Body of pancreas (tissue), 4 donors: Measurements from ENCODE around the gene CCM2. TPM values are rescaled to one million over a fixed set of nuclear protein-coding genes. Genes with fewer than 3 reads are reported as not detected.
A peak's percentile ranks its signal among the peaks of the same experiment; 100 is the strongest.

Experiments
- ATAC-seq: fragments of 150-250 bp; one replicate; pipeline ENCODE4 v1.9.1; 2016
- DNase-seq, 4 donors: peaks; one replicate each; pipeline ENCODE4 v3.0.0-alpha.2; 2019
- H3K27ac ChIP-seq, 4 donors: fragments of 200-600 bp; sonication (generic); 1 replicate in 3 of 4; 2 replicates in 1 of 4; pipeline versions ENCODE4 v1.5.1 to v1.6.1; 2016 to 2019; ENCODE audit warnings: mild to moderate bottlenecking in 1 of 4, mixed read lengths in 1 of 4, moderate library complexity in 1 of 4
- H3K27me3 ChIP-seq, 2 donors: fragments of 200-600 bp; sonication (generic); one replicate each; pipeline ENCODE4 v1.6.0; 2016; ENCODE audit warnings: mild to moderate bottlenecking in 1 of 2
- H3K36me3 ChIP-seq, 2 donors: fragments of 200-600 bp; sonication (generic); replicated peaks in 1 of 2; 2 replicates each; pipeline ENCODE4 v1.5.1; 2016; ENCODE audit warnings: low read depth in 2 of 2; ENCODE audit not compliant: insufficient read depth in 1 of 2
- H3K4me1 ChIP-seq: fragments of 200-600 bp; sonication (generic); one replicate; pipeline ENCODE4 v1.6.0; 2016
- H3K4me3 ChIP-seq, 2 donors: fragments of 200-600 bp; sonication (generic); 1 replicate in 1 of 2; 2 replicates in 1 of 2; pipeline ENCODE4 v1.5.1; 2016 to 2019
- H3K9me3 ChIP-seq, 3 donors: fragments of 200-600 bp; sonication (generic); 1 replicate in 2 of 3; 2 replicates in 1 of 3; pipeline ENCODE4 v1.5.1; 2016
- CTCF ChIP-seq, 7 experiments: fragments of 450-650 bp in 4 of 7; fragments of 200-600 bp in 3 of 7; sonication (generic) in 3 of 7; IDR thresholded peaks; one replicate each; pipeline ENCODE4 v1.5.1; 2016 to 2019; ENCODE audit warnings: antibody characterized with exemption in 7 of 7
- POLR2A ChIP-seq, 3 donors: fragments of 450-650 bp; IDR thresholded peaks; one replicate each; pipeline ENCODE4 v1.6.1; 2016; ENCODE audit warnings: antibody characterized with exemption in 3 of 3, mild to moderate bottlenecking in 2 of 3
- WGBS, 2 donors: methylation state at CpG; one replicate each; pipeline ENCODE4 v1.1.5; 2017; 5-methylcytosine and 5-hydroxymethylcytosine counted together
- intact Hi-C: fragments of 100-400 bp; cut with DNase I; formaldehyde crosslinking; loops from one replicate; pipeline ENCODE4 v1.15.1; 2023
- total RNA-seq, 2 donors: library from RNA; depleted of rRNA; stranded (reverse); fragments of >200 nt; gene quantifications; one replicate each; pipeline ENCODE4 v1.1.0, GENCODE V29; 2016

CCM2 gene
- total RNA-seq, 2 donors from 2014 or later: 19.4 to 22.3 TPM

DNA sequence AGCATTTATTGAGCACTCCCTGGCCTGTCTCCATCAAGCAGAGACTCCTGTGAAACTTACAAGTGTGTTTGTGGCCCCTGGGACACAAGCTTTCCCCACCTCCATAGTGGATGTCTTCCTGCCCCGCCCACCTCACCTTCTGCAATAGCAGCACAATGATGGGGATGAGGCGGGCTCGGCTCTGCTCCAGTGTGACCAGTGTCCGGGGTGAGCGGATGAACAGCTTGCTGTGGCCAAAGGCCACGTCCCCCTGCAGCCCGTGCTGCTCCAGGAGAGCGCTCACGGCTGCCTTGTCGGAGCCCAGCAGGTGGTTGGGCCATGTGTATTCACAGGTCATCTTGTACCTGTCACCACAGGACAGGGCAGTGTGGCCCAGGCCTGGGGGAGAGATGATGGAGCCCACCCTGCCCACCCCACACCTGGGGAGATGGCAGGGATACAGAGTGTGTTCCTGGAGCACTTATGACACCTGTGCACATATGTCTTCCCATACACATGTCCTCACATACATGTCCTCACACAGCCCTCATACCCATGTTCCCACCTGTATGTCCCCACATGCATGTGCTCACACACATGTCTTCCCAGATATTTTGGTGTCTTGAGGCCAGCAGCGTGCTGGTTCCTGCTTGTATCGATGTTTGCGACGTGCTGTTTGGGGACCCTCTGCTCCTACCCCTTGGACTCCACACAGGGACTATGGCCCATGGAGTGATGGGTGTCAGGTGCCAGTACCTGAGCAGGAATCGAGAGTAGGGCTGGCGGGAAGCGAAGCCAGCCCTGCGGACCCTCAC is 33.9 kb upstream of the CCM2 start:
- H3K9me3 ChIP-seq: no peaks in the 10 kb centered on the region
- 83 to 84% methylated on average over 15 to 16 of the region's 18 CpGs for WGBS, 2 donors
- no peak overlapping the region for H3K4me3 ChIP-seq
- peaks cover 0 to 3% of the 10 kb centered on the region in 2 donors for H3K27me3 ChIP-seq
- no peak overlapping the region for H3K27ac ChIP-seq
- intact Hi-C loops: no loop called here
- H3K36me3 ChIP-seq: no peaks in the 10 kb centered on the region
- ATAC-seq (no peak), DNase-seq (no peak)
- peaks cover 9% of the 10 kb centered on the region for H3K4me1 ChIP-seq
- TF ChIP-seq CTCF (IDR thresholded peaks at IDR 0.05): no peak
- TF ChIP-seq POLR2A (IDR thresholded peaks at IDR 0.05): no peak

DNA sequence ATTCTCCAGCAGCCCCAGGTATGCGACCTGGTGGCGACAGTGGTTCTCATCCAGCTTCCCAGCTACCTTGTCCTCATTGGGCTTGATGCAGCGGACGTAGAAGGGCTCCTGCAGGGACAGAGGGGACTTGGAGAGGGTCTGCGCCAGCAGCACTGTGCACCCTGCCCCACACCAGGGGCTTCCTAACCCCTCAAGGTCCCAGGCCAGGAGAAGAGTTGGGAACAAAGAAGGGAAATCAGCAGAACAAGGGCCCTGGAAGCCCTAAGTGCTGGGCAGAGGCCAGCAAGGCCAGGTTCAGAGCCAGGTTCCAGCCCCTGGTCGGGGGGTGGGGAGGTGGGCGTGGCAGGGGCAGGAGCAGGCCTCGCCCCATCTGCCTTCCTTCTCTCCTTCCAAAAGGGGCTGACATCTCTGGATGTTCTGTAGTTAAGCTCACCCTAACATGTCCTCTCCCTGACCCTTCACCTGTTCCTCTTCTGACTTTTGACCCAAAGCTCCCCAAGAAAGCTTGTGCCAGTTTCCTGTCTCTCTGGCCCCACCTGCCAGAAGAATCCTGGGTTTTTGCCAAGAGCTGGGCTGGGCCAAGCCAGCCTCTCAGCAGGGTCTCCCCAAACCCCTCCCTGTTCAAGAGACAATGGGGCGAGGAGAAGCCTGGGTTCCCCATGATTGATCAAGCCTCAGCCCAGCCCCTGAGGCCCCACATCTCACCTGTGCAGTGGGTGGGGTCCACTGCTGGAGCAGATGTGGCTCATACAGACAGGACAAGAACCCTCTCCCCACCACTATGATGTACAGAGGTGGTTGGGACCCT is 33.1 kb upstream of the CCM2 start:
- DNase-seq: no peak
- H3K4me1 ChIP-seq: peaks cover 9% of the 10 kb centered on the region
- H3K27ac ChIP-seq: no peak overlapping the region
- H3K4me3 ChIP-seq: no peak overlapping the region
- 84 to 94% methylated on average over 6 to 8 of the region's 9 CpGs for WGBS, 2 donors
- no peaks in the 10 kb centered on the region for H3K9me3 ChIP-seq
- intact Hi-C loops: no loop called here
- ATAC-seq: no peak
- H3K36me3 ChIP-seq: no peaks in the 10 kb centered on the region
- TF ChIP-seq POLR2A (IDR thresholded peaks at IDR 0.05): no peak
- TF ChIP-seq CTCF (IDR thresholded peaks at IDR 0.05): no peak
- peaks cover 0 to 3% of the 10 kb centered on the region in 2 donors for H3K27me3 ChIP-seq

GRCh38 chr7:44967571-44968446 is 32.2 kb upstream of the CCM2 start:
- WGBS, 2 donors: 60 to 73% methylated on average over 14 to 18 of the region's 18 CpGs
- Histone ChIP-seq H3K36me3 (no peaks in the 10 kb centered on the region), H3K27me3 (no peaks in the 10 kb centered on the region), H3K9me3 (no peaks in the 10 kb centered on the region), H3K4me1 (peaks cover 3% of the 10 kb centered on the region), H3K4me3 (no peak overlapping the region), H3K27ac (no peak overlapping the region)
- peak in 3 of 4 donors; percentile 49 to 71 (median 51) for DNase-seq
- ATAC-seq: peak; percentile 31
- TF ChIP-seq POLR2A (IDR thresholded peaks at IDR 0.05) (no peak), CTCF (IDR thresholded peaks at IDR 0.05) (peak in 5 of 7 experiments; percentile 4 to 40 (median 27))
- intact Hi-C loops: no loop called here

GRCh38 chr7:44969049-44969700 is 30.8 kb upstream of the CCM2 start:
- no peak for TF ChIP-seq CTCF (IDR thresholded peaks at IDR 0.05)
- no peak for TF ChIP-seq POLR2A (IDR thresholded peaks at IDR 0.05)
- intact Hi-C loops: no loop called here
- DNase-seq: no peak

More at GRCh38 chr7:44969049-44969700, 30.8 kb upstream of the CCM2 start:
- ATAC-seq: no peak
- Histone ChIP-seq H3K9me3 (no peaks in the 10 kb centered on the region), H3K27ac (no peak overlapping the region), H3K4me1 (peaks cover 5% of the 10 kb centered on the region), H3K4me3 (no peak overlapping the region), H3K27me3 (no peaks in the 10 kb centered on the region), H3K36me3 (no peaks in the 10 kb centered on the region)
- 87 to 88% methylated on average over 9 to 11 of the region's 11 CpGs for WGBS, 2 donors
